ENCODE measurements around the gene RHOBTB1. TPM values are rescaled to one million over a fixed set of nuclear protein-coding genes. Genes with fewer than 3 reads are reported as not detected.

The RHOBTB1 gene
- total and polyA plus RNA-seq, 9 of the 15 experiments (the other 6 are each of a cell fraction or from before 2014, with no cell fraction given): 1.7 to 11.7 (median 9.3) TPM

GRCh38 chr10:60862517-60862916, 81.5 kb downstream of the RHOBTB1 start (continued):
- TF ChIP-seq ATF4 (CRISPR knock-in tag; IDR thresholded peaks at IDR 0.05): no peak
- no peak for TF ChIP-seq ZNF134 (CRISPR knock-in tag; conservative IDR thresholded peaks at IDR 0.05)
- TF ChIP-seq KDM1A (IDR thresholded peaks at IDR 0.05): no peak
- no peak for TF ChIP-seq SMC3 (conservative IDR thresholded peaks at IDR 0.05; ENCODE audit: insufficient read depth, low read depth, low read length)
- no peak for TF ChIP-seq ZNF589 (CRISPR knock-in tag; IDR thresholded peaks at IDR 0.05; ENCODE audit: low read depth)
- TF ChIP-seq SRSF1 (IDR thresholded peaks at IDR 0.05; ENCODE audit: low read depth, low read length): no peak
- TF ChIP-seq MTA1 (IDR thresholded peaks at IDR 0.05; ENCODE audit: borderline replicate concordance): peak; percentile 18; the same call in 1 of the 2 replicates
- TF ChIP-seq TBL1XR1 (IDR thresholded peaks at IDR 0.05; ENCODE audit: low read length in 2 of 2): no peak
- TF ChIP-seq, protein P1, sequence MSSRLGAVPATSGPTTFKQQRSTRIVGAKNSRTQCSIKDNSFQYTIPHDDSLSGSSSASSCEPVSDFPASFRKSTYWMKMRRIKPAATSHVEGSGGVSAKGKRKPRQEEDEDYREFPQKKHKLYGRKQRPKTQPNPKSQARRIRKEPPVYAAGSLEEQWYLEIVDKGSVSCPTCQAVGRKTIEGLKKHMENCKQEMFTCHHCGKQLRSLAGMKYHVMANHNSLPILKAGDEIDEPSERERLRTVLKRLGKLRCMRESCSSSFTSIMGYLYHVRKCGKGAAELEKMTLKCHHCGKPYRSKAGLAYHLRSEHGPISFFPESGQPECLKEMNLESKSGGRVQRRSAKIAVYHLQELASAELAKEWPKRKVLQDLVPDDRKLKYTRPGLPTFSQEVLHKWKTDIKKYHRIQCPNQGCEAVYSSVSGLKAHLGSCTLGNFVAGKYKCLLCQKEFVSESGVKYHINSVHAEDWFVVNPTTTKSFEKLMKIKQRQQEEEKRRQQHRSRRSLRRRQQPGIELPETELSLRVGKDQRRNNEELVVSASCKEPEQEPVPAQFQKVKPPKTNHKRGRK (tag; IDR thresholded peaks at IDR 0.05): peak; percentile 99
- TF ChIP-seq TCFL5 (CRISPR knock-in tag; conservative IDR thresholded peaks at IDR 0.05): no peak
- TF ChIP-seq SRSF7 (optimal IDR thresholded peaks at IDR 0.05; ENCODE audit: low read depth, low read length): no peak
- TF ChIP-seq ZZZ3 (IDR thresholded peaks at IDR 0.05): no peak
- no peak for TF ChIP-seq CREB5 (CRISPR knock-in tag; IDR thresholded peaks at IDR 0.05)
- no peak for TF ChIP-seq ZNF551 (CRISPR knock-in tag; IDR thresholded peaks at IDR 0.05)
- TF ChIP-seq, protein P2, sequence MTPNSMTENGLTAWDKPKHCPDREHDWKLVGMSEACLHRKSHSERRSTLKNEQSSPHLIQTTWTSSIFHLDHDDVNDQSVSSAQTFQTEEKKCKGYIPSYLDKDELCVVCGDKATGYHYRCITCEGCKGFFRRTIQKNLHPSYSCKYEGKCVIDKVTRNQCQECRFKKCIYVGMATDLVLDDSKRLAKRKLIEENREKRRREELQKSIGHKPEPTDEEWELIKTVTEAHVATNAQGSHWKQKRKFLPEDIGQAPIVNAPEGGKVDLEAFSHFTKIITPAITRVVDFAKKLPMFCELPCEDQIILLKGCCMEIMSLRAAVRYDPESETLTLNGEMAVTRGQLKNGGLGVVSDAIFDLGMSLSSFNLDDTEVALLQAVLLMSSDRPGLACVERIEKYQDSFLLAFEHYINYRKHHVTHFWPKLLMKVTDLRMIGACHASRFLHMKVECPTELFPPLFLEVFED (CRISPR knock-in tag; conservative IDR thresholded peaks at IDR 0.05): 0 out of 2 replicates have a peak, but pooled peaks have one; percentile 26
- no peak for TF ChIP-seq ZNF668 (CRISPR knock-in tag; IDR thresholded peaks at IDR 0.05)
- TF ChIP-seq NCOA6 (IDR thresholded peaks at IDR 0.05): no peak
- no peak for TF ChIP-seq SMARCC2 (IDR thresholded peaks at IDR 0.05; ENCODE audit: low read depth)
- no peak for TF ChIP-seq ZNF398 (CRISPR knock-in tag; IDR thresholded peaks at IDR 0.05)
- TF ChIP-seq POLR2AphosphoS2 (IDR thresholded peaks at IDR 0.05; ENCODE audit: low read length): no peak
- TF ChIP-seq, protein P3, sequence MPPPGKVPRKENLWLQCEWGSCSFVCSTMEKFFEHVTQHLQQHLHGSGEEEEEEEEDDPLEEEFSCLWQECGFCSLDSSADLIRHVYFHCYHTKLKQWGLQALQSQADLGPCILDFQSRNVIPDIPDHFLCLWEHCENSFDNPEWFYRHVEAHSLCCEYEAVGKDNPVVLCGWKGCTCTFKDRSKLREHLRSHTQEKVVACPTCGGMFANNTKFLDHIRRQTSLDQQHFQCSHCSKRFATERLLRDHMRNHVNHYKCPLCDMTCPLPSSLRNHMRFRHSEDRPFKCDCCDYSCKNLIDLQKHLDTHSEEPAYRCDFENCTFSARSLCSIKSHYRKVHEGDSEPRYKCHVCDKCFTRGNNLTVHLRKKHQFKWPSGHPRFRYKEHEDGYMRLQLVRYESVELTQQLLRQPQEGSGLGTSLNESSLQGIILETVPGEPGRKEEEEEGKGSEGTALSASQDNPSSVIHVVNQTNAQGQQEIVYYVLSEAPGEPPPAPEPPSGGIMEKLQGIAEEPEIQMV (tag; conservative IDR thresholded peaks at IDR 0.05; ENCODE audit: low read depth): no peak; the same call in none of the 2 replicates

Measured in K562 (cell line).